Endothelial cell of umbilical vein (primary cell): ENCODE data around the gene KIF6. TPM values are rescaled to one million over a fixed set of nuclear protein-coding genes. Genes with fewer than 3 reads are reported as not detected.

Experiments
- BruUV-seq: library from RNA; stranded (reverse); fragments of 400-500 nt; replicated peaks from 2 replicates; lab custom pipeline; 2021; lab: Mats Ljungman, UMichigan
- CTCF ChIA-PET: fragments of 300-600, 350-600 bp; sonication (Branson Sonifier 250); formaldehyde crosslinking; loops from one replicate; lab custom pipeline; 2021; ENCODE audit warnings: antibody characterized with exemption, inconsistent platforms; lab: Charles Lee
- POLR2A ChIA-PET: fragments of 300-600, 350-600 bp; sonication (Branson Sonifier 250); formaldehyde crosslinking; loops from one replicate; lab custom pipeline; 2021; ENCODE audit warnings: antibody characterized with exemption, inconsistent platforms; lab: Charles Lee
- DNase-seq: peaks from one replicate; pipeline ENCODE4 v3.0.0-alpha.2; 2011; ENCODE audit warnings: low read depth, low spot score
- FAIRE-seq: peaks from 2 replicates; lab custom pipeline; 2011; peaks lifted over from hg19 to GRCh38; lab: Jason Lieb, UNC
- H2AFZ ChIP-seq: 2 replicates; pipeline ENCODE4 v1.6.0; 2012; ENCODE audit warnings: low read depth, low read length, control low read depth, inconsistent platforms
- H3K27ac ChIP-seq: 2 replicates; pipeline ENCODE4 v1.5.1; 2011; ENCODE audit warnings: low read depth, mild to moderate bottlenecking, control low read depth, low read length, moderate library complexity; ENCODE audit not compliant: insufficient read depth
- H3K27me3 ChIP-seq, 2 experiments: 2 replicates each; pipeline versions ENCODE4 v1.6.0 to v1.6.1; 2011; ENCODE audit warnings: low read length in 2 of 2, mixed read lengths in 1 of 2; ENCODE audit not compliant: control insufficient read depth in 2 of 2, insufficient read depth in 2 of 2
- H3K36me3 ChIP-seq, 2 experiments: 2 replicates in 1 of 2; 3 replicates in 1 of 2; pipeline ENCODE4 v1.5.1; 2011; ENCODE audit warnings: low read length in 2 of 2, mild to moderate bottlenecking in 1 of 2, moderate library complexity in 1 of 2; ENCODE audit not compliant: control insufficient read depth in 2 of 2, insufficient read depth in 2 of 2; ENCODE audit errors: extremely low read depth in 1 of 2
- H3K4me1 ChIP-seq: 3 replicates; pipeline ENCODE4 v1.5.1; 2011; ENCODE audit warnings: mild to moderate bottlenecking, low read length; ENCODE audit not compliant: control insufficient read depth, insufficient read depth; ENCODE audit errors: extremely low read depth
- H3K4me2 ChIP-seq: 2 replicates; pipeline ENCODE4 v1.6.1; 2011; ENCODE audit warnings: low read length, control low read depth, mixed read lengths; ENCODE audit not compliant: insufficient read depth
- H3K4me3 ChIP-seq, 3 experiments: fragments of 200-600 bp in 1 of 3; sonication (generic), shearing (Covaris generic) in 1 of 3; replicated peaks in 1 of 3; 2 replicates each; pipeline ENCODE4 v1.5.1; 2011 to 2016; ENCODE audit warnings: control low read depth in 3 of 3, low read length in 3 of 3, mild to moderate bottlenecking in 2 of 3, inconsistent platforms in 1 of 3, low read depth in 1 of 3, moderate library complexity in 1 of 3; ENCODE audit not compliant: insufficient read depth in 1 of 3
- H3K79me2 ChIP-seq: 2 replicates; pipeline ENCODE4 v1.6.0; 2012; ENCODE audit warnings: low read length, inconsistent platforms; ENCODE audit not compliant: control insufficient read depth, insufficient read depth
- H3K9ac ChIP-seq: replicated peaks from 2 replicates; pipeline ENCODE3; 2011; ENCODE audit warnings: low read length, control low read depth; ENCODE audit not compliant: insufficient read depth; ENCODE audit errors: extremely low read depth
- H3K9me1 ChIP-seq: replicated peaks from 3 replicates; pipeline ENCODE4 v1.6.0; 2011; ENCODE audit warnings: mild to moderate bottlenecking, low read length; ENCODE audit not compliant: control insufficient read depth, insufficient read depth; ENCODE audit errors: extremely low read depth
- H3K9me3 ChIP-seq: replicated peaks from 2 replicates; pipeline ENCODE4 v1.5.1; 2012; ENCODE audit warnings: low read length, inconsistent platforms; ENCODE audit not compliant: control insufficient read depth, insufficient read depth
- H4K20me1 ChIP-seq: replicated peaks from 2 replicates; pipeline ENCODE3; 2011; ENCODE audit warnings: mild to moderate bottlenecking, low read length; ENCODE audit not compliant: control insufficient read depth, insufficient read depth; ENCODE audit errors: extremely low read depth
- EZH2 ChIP-seq: IDR thresholded peaks from 2 replicates; pipeline ENCODE4 v1.6.1; 2012; ENCODE audit warnings: borderline replicate concordance, low read depth, mild to moderate bottlenecking, moderate library complexity, low read length, inconsistent platforms; ENCODE audit not compliant: severe bottlenecking
- FOS ChIP-seq: IDR thresholded peaks from 2 replicates; pipeline ENCODE4 v1.6.1; 2011; ENCODE audit warnings: mild to moderate bottlenecking, low read length, moderate library complexity, borderline replicate concordance; ENCODE audit not compliant: insufficient read depth
- GATA2 ChIP-seq: IDR thresholded peaks from 2 replicates; pipeline ENCODE4 v1.7.0; 2011; ENCODE audit warnings: low read depth, mild to moderate bottlenecking, moderate library complexity, mixed read lengths, low read length; ENCODE audit not compliant: insufficient read length, insufficient read depth
- JUN ChIP-seq: IDR thresholded peaks from 2 replicates; pipeline ENCODE4 v1.6.1; 2011; ENCODE audit warnings: borderline replicate concordance, low read depth; ENCODE audit not compliant: insufficient read length, insufficient read depth
- MYC ChIP-seq: IDR thresholded peaks from one replicate; pipeline ENCODE4 v1.6.1; 2011; ENCODE audit warnings: mild to moderate bottlenecking, low read depth, low read length
- POLR2A ChIP-seq: IDR thresholded peaks from 2 replicates; pipeline ENCODE4 v1.6.1; 2012; ENCODE audit warnings: low read depth, mild to moderate bottlenecking, control low read depth, low read length
- POLR2AphosphoS5 ChIP-seq: IDR thresholded peaks from 2 replicates; pipeline ENCODE4 v1.6.1; 2012; ENCODE audit warnings: low read depth, mild to moderate bottlenecking, control low read depth, low read length, moderate library complexity; ENCODE audit not compliant: insufficient read depth
- dilution Hi-C: fragments of 300-500 bp; cut with MboI; formaldehyde crosslinking; loops from one replicate; pipeline ENCODE4 v1.15.0; 2019; ENCODE audit warnings: low sequenced_read_pairs; ENCODE audit not compliant: extremely low pct_ligation_motif_present
- intact Hi-C: fragments of 100-400 bp; cut with micrococcal nuclease; formaldehyde crosslinking; loops from one replicate; pipeline ENCODE4 v1.10.0; 2022
- polyA plus RNA-seq, 4 experiments: library from polyadenylated mRNA; depleted of rRNA in 3 of 4; stranded (reverse) in 3 of 4; unstranded in 1 of 4; fragments of >200 nt; gene quantifications; 2 replicates each; pipeline versions ENCODE4 v1.2.1 to v1.2.3, GENCODE V29; 2011 to 2012; ENCODE audit warnings: missing spikeins in 1 of 4
- total RNA-seq: library from RNA; stranded (reverse); gene quantifications from 2 replicates; pipeline ENCODE4 v1.2.3, GENCODE V29; 2021
- TF ChIP-seq, protein P1 (sequence below), 2 donors: IDR thresholded peaks; 1 replicate in 1 of 2; 2 replicates in 1 of 2; pipeline ENCODE4 v1.5.1; 2011; ENCODE audit warnings: low read length in 2 of 2, mild to moderate bottlenecking in 2 of 2, moderate library complexity in 2 of 2, control low read depth in 1 of 2, inconsistent platforms in 1 of 2, low read depth in 1 of 2; ENCODE audit not compliant: insufficient read depth in 1 of 2; ENCODE audit errors: extremely low read depth in 1 of 2
- TF ChIP-seq, protein P2 (sequence below): IDR thresholded peaks from 2 replicates; pipeline ENCODE4 v1.6.1; 2011; ENCODE audit not compliant: insufficient read depth, insufficient read length

The KIF6 gene
- total and polyA plus RNA-seq, 2 donors (not counting 3 experiments of a cell fraction or from before 2014, with no cell fraction given): not detected

DNA sequence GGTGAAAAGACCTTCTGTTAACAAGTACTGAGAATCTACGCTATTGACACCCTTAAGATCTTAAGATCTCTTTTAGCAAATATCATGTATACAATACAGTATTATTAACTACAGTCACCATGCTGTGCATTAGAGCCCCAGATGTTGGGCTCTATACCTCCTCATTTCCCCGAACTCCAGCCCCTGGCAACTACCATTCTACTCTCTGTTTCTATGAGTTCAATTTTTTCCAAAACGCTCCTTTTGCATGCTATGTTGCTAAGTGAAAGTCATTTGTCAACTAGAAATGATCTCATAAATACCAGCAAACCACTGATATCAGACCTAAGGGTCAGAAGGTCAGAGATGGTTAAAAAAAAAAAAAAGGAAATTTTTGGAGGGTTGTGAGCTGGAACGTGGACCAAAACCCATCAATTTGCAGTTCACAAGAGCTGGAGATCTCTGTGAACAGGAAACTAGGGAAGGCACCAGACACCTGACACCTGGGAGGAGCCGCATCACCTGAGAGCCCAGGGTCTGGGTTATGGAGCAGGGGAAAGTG is 280.7 kb downstream of the KIF6 start:
- Histone ChIP-seq H3K9me3 (no peaks in the 10 kb centered on the region), H2AFZ (no peak overlapping the region), H3K4me3 (no peak overlapping the region), H4K20me1 (no peaks in the 10 kb centered on the region), H3K27ac (no peak overlapping the region), H3K9me1 (no peaks in the 10 kb centered on the region), H3K4me1 (peaks cover 3% of the 10 kb centered on the region), H3K27me3 (no peaks in the 10 kb centered on the region), H3K9ac (no peak overlapping the region), H3K79me2 (no peaks in the 10 kb centered on the region), H3K4me2 (no peak overlapping the region), H3K36me3 (no peaks in the 10 kb centered on the region)
- no peak for TF ChIP-seq FOS
- TF ChIP-seq GATA2: no peak
- TF ChIP-seq, protein P1, sequence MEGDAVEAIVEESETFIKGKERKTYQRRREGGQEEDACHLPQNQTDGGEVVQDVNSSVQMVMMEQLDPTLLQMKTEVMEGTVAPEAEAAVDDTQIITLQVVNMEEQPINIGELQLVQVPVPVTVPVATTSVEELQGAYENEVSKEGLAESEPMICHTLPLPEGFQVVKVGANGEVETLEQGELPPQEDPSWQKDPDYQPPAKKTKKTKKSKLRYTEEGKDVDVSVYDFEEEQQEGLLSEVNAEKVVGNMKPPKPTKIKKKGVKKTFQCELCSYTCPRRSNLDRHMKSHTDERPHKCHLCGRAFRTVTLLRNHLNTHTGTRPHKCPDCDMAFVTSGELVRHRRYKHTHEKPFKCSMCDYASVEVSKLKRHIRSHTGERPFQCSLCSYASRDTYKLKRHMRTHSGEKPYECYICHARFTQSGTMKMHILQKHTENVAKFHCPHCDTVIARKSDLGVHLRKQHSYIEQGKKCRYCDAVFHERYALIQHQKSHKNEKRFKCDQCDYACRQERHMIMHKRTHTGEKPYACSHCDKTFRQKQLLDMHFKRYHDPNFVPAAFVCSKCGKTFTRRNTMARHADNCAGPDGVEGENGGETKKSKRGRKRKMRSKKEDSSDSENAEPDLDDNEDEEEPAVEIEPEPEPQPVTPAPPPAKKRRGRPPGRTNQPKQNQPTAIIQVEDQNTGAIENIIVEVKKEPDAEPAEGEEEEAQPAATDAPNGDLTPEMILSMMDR (IDR thresholded peaks at IDR 0.05; ENCODE audit: extremely low read depth in 1 of 2, insufficient read depth in 1 of 2, low read depth in 1 of 2, low read length in 2 of 2): no peak
- TF ChIP-seq JUN: no peak
- no peak for TF ChIP-seq POLR2A
- TF ChIP-seq MYC: no peak
- TF ChIP-seq POLR2AphosphoS5: no peak
- TF ChIP-seq EZH2: no peak
- TF ChIP-seq, protein P2, sequence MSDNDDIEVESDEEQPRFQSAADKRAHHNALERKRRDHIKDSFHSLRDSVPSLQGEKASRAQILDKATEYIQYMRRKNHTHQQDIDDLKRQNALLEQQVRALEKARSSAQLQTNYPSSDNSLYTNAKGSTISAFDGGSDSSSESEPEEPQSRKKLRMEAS: no peak
- DNase-seq: no peak
- intact Hi-C loops (no loop called here), dilution Hi-C loops (no loop called here)
- no TSS peak for BruUV-seq
- FAIRE-seq: no peak
- CTCF ChIA-PET: interaction anchor here (0.7 kb wide), 1 partner anchor 45 kb away, joined by 3 read pairs; no protein-coding TSS in a partner anchor
- POLR2A ChIA-PET: no interaction called here
